GM10266 (cell line): Measurements from ENCODE around the gene SLC9A3.

Experiments used
- DNase-seq: peaks from one replicate; pipeline ENCODE4 v3.0.0; 2012; ENCODE audit errors: extremely low spot score
- CTCF ChIP-seq: IDR thresholded peaks from 2 replicates; pipeline ENCODE4 v1.5.1; 2012; ENCODE audit warnings: mild to moderate bottlenecking, low read depth; ENCODE audit not compliant: control insufficient read depth, insufficient read depth; ENCODE audit errors: missing control alignments

SLC9A3 gene

GRCh38 chr5:463952-464351 lies 60.3 kb downstream of the SLC9A3 start:
- no peak for TF ChIP-seq CTCF
- no peak for DNase-seq

- DNase-seq: no peak
- no peak for TF ChIP-seq CTCF
Observed at GRCh38 chr5:463301-463700, 60.9 kb downstream of the SLC9A3 start.

GRCh38 chr5:462051-462481 lies 62.2 kb downstream of the SLC9A3 start:
- TF ChIP-seq CTCF: no peak
- DNase-seq: no peak

- no peak for DNase-seq
- no peak for TF ChIP-seq CTCF
Observed at GRCh38 chr5:460273-460625, 64.0 kb downstream of the SLC9A3 start.

GRCh38 chr5:459562-460272 lies 64.5 kb downstream of the SLC9A3 start:
- no peak for DNase-seq
- no peak for TF ChIP-seq CTCF

- peak; percentile 73 for DNase-seq
- no peak for TF ChIP-seq CTCF
Observed at GRCh38 chr5:458547-459353, 65.5 kb downstream of the SLC9A3 start.
